ENCODE results near the gene TOMM5. TPM values are rescaled to one million over a fixed set of nuclear protein-coding genes. Genes with fewer than 3 reads are reported as not detected.
A peak's percentile ranks its signal among the peaks of the same experiment; 100 is the strongest.

TOMM5 gene
- 100 to 1,000 TPM; 125 to 138 (median 129) TPM for polyA plus RNA-seq (ENCODE audit: insufficient read length in 4 of 4)

DNA sequence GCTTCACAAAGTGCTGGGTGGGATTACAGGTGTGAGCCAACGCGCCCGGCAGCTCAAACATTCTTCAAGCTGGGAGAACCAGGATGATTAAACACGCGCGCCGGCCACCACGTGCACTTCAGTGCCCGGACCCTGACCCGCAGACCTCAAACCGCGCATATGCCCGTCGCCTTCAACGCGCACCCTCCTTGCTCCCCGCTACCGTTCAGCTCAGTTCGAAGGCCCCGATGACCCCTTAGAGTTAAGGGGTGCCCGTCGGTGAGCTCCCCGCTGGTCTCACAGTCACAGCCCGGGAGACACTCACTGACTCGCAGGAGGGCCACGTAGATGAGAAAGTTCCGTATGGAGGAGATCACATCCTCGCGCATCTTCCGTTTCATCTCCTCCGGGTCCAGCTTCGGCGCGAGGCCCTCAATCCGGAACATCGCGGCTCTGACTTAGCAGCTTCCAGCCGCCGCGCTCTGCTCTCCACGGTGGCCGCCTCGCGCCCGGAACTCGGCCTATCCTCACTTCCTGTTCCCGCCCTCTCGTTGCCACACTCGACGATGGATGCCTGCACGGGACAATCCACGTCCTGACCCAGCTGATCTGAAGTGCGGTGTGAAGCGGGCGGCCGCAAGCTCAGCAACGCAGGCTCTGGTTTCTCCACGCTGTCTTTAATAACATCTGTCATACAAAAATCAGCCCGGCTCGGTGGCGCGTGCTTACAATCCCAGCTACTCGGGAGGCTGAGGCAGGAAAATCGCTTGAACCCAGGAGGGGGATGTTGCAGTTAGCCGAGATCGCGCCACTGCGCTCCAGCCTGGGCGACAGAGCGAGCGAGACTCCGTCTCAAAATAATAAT, at the start of gene TOMM5:
Gene TOMM5 (minus strand): TSS at position 490 of the 844 bp plus-strand sequence. CDS start 65 bp downstream, at position 425.
- DNase-seq (ENCODE audit: low read depth in 4 of 4, low spot score in 3 of 4): peak; percentile 77 to 87 (median 84)

DNA sequence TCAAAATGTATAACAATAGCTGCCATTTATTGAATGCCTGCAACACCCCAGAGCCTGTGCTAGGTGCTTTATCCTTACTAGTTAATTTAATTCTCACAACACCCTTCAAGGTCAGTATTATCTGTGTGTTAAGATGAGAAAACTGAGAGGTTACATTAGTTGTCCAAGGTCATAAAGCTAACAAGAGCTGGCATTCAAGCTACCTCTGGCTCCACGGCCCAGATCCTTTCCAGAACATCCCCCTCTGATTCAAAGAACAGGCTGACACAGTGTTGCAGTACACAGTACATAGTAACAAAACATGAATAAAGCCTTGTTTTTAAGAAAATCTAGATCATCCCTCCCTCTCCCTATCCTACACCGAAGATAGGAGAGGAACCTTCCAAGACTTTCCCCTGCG, 48.9 kb upstream of the TOMM5 start:
- no peak for DNase-seq (ENCODE audit: low read depth in 4 of 4, low spot score in 3 of 4)

DNA sequence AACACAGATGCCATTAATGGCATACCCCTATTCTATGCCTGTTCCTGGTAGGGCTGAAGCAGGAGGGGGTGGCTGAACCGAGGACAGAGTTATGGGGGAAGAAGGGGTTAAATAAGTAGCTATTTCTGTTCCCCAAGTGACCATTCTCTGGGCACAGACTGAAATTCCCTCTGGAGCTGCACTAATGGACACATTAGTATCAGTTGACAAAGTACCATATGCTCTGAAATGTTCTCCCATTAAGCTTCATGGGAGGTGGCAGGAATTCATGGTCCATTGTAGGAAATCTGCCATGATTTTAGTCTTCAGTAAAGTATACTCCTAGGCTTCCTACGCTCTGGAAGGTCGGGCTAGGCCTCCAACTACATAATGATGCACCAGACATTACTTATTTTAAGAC, 47.8 kb upstream of the TOMM5 start:
- DNase-seq (ENCODE audit: low read depth in 4 of 4, low spot score in 3 of 4): no peak

DNA sequence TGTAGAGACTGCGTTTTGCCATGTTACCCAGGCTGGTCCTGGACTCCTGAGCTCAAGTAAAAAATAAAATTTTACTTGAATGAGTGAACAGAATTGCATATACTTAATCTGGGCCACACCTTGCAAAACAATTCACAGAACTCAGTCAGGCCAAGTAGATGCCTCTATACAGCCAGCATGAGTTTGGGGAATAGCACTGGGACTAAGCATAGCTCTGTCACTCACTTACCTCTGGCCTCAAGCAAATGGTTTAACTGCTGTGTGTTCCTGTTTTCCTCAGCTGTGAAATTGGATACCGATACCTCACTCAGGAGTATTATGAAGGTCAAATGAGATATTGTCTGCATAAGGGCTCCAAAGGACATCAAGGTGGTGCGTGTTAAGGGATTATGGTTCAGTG, 47.4 kb upstream of the TOMM5 start:
- DNase-seq (ENCODE audit: low read depth in 4 of 4, low spot score in 3 of 4): no peak

DNA sequence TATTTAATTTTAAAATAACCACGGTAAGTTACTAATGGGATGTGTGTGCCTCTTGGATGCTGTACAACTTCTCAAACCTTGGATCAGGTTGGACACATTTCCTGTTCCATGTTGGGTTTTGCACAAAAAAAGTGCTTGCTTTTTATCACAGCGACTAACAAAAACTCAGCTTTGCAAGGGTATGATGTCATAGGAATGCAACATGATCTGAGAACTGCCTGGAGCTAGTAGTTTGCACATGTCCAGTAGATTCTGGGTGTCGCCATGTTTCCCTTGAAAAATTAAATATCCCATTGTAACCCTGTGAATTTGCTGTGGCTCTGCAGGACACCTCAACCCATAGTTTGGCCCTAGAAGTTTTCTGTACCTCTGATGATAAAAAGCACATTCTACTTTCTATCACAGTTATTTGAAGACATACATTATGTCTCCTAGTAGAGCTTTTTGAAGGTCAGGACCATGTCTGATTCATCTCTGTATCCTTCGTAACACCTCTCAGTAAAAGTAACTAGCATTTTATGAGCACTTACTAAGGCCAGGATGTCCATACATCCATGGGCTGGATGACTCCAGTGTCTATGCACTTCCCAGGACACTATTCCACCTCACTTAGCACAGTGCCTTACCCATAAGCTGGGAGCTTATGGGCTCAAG, 46.8 kb upstream of the TOMM5 start:
- DNase-seq (ENCODE audit: low read depth in 4 of 4, low spot score in 3 of 4): no peak

DNA sequence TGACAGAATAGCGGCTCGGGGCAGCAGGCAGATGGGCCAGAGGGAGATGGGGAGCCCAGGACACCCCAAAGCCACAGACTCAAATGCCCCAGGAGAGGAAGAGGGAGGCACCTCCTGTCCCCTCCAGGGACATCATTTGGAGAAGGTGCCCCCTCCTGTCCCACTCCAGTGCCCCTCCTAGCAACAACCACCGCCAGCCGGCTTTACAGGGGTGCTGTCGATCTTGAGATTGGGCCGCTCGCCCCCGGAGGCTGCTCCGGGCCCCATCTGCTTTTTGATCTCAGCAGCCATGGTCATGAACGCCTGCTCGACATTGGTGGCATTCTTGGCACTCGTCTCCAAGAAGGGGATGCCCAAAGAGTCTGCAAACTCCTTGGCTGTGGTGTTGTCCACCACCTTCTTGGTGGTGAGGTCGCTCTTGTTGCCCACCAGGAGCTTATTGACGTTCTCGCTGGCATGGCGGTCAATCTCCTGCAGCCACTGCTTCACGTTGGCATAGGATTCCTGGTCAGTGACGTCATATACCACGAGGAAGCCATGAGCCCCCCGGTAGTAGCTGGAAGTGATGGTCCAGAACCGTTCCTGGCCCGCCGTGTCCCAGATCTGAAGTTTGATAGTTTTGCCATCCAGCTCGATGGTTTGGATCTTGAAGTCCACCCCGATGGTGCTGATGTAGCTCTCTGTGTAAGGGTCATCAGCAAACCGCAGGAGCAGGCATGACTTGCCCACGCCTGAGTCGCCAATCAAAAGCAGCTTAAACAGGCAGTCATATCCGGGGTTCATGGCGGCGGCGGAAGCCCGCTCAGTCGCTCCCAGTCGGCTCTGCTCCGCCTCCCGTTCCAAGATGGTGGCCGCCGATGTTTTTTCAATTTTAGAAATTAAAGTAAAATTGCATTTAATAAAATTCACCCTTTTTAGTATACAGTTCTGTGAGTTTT, 44.4 kb upstream of the TOMM5 start:
- no peak for DNase-seq (ENCODE audit: low read depth in 4 of 4, low spot score in 3 of 4)

DNA sequence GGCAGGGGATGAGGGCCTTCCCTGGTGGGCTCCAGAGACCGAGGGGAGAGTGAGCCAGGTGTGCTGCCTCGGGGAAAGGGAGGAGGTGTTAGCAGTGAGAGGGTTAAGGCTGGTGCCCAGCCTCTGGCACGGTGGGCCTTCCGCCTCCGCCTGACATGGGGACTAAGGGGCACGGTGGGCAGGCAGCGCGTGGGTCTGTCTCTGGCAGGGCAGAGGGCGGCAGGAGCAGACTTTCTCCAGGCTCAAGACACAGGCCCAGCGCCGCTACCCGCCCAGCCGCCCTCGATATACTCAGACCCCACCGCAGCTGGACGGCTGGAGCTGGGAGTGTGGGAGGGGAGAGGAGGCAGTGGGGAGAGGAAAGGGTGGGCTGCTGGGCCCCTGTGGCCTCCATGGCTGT, 43.4 kb upstream of the TOMM5 start:
- no peak for DNase-seq (ENCODE audit: low read depth in 4 of 4, low spot score in 3 of 4)

DNA sequence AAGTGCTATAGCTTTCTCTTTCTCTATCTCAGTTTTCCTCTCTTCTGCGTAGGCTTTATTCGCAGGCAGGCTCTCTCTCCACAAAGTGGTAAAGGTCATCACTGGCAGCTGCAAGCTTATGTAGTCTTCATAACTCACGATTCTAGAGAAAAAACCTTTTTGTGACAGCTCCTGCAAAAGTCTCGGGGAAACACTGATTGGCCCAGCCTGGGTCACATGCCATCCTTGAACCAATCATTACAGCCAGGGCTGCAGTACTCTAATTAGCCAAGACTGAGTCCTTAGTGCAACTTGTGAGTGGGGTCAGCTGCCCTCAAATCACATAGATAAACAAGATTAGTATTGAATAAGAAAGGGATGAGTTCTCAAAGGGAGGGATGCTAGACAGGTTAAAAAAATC, 40.1 kb upstream of the TOMM5 start:
- DNase-seq (ENCODE audit: low read depth in 4 of 4, low spot score in 3 of 4): no peak

DNA sequence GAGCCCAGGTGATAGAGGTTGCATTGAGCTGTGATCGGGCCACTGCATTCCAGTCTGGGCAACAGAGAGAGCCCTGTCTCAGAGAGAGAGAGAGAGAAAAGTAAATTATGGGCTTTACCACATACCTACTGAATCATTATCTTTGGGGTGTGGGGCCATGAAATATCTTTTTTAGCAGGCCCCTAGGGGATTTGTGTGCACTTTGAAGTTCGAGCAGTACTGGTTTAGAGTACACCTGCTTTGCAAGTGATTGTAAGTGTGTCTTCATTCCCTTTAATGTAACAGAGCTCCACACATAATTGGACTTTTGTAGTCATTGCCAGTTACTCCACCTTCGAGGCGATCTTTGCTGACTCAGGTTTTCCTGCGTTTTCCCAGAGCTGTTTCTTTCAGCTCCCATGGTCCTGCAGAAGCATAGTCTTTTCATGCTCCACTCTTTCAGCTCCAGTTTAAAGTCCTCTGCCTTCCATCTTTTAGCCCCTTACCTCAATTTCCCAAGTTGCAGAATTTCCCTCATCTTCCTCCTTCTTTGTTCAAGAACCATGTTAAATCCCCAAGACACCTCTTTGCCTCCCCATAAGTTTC, 34.4 kb upstream of the TOMM5 start:
- no peak for DNase-seq (ENCODE audit: low read depth in 4 of 4, low spot score in 3 of 4)

DNA sequence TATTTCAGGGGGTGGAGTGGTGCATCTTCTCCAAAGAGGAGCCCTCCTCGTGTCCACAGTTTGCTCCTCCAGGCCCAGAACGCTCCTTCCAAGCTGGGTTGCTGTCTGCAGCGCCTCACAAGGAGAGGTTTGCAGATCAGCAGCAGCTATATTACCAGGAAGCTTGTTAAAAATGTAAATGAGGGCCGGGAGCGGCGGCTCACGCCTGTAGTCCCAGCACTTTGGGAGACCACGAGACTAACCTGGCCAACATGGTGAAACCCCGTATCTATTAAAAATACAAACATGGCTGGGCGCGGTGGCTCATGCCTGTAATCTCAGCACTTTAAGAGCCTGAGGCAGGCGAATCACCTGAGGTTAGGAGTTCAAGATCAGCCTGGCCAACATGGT, 33.4 kb upstream of the TOMM5 start:
- DNase-seq (ENCODE audit: low read depth in 4 of 4, low spot score in 3 of 4): no peak

DNA sequence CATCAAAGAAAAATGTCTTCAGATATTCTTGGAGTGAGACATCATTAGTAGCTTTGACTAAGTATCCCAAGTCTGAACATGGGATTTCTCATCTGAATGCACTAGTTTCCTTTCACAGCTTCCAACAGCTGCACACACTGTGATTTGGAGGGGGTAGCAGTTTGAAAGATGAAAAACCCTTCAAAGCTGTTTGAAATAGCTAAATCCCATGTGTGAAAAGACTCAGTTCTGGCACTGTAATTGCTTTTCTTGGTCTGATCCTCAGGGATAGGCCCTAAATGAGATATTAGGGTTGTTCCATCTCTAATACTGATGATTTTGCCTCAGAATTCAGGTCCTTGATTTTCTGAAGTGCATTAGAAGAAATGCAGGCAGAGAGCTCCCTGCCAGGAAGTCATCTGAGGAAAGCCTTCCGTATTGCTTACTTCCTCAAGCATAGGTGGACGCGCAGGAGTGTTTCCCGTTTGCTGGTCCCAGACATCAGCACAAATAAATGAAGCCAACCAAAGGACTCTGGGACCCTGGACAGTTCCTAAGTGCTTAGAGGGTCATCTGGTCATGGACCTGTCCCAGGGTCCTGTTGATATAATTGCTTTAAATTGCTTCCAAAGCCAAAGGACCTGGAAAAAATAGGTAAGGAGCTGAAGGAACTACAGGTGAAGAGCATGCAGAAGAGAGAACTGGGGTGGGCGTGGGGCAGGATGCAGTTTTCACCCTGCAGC, 32.8 kb upstream of the TOMM5 start:
- no peak for DNase-seq (ENCODE audit: low read depth in 4 of 4, low spot score in 3 of 4)

DNA sequence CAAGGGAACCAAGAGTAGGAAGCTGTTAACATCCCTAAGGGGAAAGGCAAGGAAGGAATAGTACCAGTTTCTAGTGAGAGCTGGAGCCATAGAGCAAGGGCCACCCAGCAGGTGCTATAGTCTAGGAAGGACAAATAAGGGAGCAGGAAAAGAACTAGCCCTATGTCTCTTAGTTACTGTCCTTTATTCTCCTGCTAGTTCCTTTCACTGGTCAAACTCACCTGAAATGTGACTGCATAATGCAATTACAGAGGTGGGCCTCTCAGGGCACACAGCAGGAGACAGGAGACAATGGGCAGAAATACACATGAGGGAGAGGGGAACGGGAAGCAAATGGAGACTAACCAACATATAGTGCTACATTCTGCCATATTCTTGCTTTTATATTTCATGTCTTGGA, 31.7 kb upstream of the TOMM5 start:
- DNase-seq (ENCODE audit: low read depth in 4 of 4, low spot score in 3 of 4): no peak

DNA sequence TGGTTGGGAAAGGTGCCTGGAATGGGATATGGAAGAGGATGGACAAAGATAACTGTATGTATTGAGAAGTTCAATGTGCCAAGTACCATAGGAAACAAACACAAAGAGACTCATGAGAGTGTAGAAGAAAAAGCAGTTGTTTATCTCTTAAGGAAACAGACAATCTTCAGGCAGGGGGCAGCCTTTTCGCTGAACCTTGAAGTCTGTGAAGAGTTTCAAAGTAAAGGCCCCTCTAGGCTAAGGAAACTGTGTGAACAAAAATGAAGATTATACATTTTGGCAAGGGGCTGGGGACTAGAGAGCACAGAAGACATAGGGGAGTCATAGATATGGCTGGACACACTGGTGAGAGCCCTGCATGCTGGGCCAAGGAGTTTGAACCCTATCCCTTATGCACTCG, 30.9 kb upstream of the TOMM5 start:
- no peak for DNase-seq (ENCODE audit: low read depth in 4 of 4, low spot score in 3 of 4)

DNA sequence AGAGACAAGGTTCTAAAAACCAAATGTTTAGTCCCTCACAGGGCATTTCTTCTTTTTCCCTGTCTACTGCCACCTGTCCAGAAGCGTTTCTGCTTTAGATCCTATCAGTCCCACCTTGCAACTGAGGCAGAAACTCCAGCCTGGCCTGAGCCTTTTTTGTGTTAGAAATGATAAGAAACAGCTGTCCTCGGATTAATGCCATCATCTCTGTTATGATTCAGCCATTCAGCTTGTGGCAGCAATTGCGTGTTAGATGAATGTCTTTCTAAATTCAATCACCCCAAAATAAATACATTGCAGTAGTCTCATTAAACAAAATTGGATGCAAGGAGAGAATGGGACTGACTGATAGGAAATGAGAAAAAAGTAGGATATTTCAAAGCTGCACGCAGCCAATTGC, 30.1 kb upstream of the TOMM5 start:
- no peak for DNase-seq (ENCODE audit: low read depth in 4 of 4, low spot score in 3 of 4)

DNA sequence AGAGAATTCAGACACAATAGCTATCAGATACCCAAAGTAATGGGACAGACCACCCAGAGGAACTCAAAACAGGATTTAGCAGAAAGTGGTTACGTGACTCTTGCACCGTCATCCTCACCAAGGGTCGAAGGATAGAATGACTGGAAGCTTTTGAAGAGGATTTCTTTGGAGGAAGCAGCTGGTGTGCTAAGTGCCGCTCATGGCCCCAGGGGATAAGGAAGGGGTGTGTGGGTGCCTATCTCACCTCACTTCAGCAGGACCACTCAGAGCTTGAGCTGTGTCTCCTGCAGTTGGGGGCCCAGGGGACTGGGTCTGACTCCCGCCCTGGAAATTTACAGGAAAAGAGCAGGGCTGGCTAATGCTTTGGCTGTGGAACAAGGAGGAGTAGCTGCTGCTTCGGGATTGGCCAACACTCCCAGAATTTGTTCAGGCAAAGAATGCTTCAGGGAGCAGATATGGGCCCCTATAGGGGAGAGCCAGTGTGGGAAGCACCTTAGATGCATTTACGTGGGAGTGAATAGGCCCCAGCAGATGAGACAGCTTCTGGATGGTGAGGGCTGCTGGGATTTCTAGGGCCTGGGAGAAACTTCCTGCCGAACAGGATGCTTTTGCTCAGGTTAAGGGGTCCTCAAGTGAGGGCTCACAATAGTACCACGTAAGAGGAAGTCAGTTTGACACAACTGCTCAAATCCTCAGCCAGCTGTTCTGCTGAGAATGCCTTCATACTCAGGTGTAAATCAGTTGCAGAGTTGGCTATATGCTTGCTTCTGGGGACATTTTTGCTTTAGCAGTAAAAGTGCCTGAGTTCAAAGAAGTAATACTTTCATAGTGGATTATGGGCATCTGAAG, 29.1 kb upstream of the TOMM5 start:
- no peak for DNase-seq (ENCODE audit: low read depth in 4 of 4, low spot score in 3 of 4)

DNA sequence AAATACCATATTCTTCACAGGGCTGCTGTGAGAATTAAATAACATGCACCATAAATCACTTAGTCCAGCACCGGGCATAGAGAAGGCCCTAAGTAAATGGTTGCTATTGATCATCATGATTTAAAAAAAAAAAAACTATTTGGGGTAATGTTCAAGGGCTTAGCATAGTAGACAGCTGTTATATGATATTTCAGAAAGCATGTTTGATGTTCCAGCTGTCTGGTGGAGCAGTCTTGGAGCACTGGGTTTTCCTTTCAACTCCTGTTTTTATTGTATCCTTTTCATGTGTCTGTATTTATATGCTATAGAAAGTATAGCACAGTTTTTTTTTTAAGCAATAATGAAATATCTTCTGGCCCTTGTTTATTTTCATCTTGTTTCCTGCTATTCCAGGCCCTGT, 28.0 kb upstream of the TOMM5 start:
- DNase-seq (ENCODE audit: low read depth in 4 of 4, low spot score in 3 of 4): no peak

DNA sequence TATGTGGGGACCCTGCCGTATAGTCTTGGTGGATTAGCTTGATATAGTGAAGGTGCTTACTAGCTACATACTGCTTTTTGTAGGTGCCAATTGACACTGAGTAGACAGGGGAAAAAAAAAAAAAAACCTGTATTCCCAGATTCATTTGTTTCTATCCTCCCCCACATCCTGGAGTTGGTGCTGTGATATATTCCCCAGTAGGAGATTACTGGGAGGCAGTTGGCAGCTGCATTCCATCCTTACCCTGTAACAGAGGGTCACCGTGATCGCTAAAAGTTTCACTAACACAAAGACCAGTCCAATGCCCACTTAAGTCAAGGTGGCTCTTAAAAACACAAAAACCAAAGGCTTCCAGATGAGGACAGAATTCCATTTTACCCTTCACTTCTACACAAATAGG, 27.4 kb upstream of the TOMM5 start:
- no peak for DNase-seq (ENCODE audit: low read depth in 4 of 4, low spot score in 3 of 4)

DNA sequence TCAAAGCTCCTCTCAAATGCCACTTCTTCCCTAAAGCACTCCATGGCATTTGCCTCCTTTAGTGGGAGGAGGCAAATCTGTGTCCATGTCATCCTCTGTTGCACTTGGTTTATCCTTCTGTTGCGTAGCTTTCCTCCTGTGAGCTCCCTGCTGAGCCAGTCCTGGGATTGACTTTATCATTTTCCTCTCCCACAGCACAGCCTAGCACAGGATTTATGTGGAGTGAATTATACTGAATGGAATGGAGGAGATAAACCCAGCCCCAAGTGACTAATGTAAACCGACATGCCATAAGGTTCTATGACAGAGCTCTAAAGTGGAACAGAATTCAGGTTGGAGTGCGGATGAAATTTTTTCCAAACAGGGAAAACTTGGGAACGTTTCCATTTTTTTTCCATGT, 26.4 kb upstream of the TOMM5 start:
- no peak for DNase-seq (ENCODE audit: low read depth in 4 of 4, low spot score in 3 of 4)

DNA sequence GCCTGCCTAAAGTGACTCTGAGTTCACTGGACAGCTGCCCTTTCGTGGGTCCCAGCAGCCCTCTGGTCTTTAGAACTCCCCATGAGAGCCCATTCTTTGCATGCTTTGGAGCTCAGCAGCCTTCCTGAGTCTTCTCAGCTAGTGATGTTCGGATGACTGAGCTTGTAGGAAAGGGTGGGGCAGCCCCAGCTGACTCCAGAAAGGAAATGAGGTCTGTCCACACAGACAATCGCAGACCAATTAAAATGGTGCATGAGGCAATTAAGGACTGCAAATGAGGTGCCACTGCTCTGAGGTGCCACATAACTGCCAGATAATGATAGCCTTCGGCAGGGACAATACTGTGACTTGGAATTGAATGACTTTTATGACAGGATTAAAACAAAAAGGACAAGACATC, 25.4 kb upstream of the TOMM5 start:
- no peak for DNase-seq (ENCODE audit: low read depth in 4 of 4, low spot score in 3 of 4)
